Measurements from ENCODE around the gene L3MBTL4.
"Not testable (repeated sequence)": the region's sequence is repeated elsewhere in the genome, so short reads cannot be mapped to it uniquely, and the experiment has no call there.

The L3MBTL4 gene

DNA sequence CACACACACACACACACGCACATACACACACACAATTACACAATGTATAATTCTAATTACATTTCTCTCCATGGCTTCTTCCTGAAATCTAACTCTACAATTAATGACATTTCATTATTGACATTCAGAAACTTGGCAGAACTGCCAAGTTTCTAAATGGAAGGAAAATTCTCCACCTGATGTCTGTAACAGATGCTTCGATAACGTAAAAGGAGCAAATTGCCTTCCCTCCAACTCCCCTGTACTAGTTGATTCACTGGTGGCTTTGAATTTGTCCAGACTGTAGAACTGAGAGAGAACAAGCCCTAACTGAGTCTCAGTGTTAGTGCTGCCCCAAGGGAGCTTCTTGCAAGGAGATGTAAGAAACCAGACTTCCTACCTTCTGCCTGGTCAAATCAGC lies 264.3 kb downstream of the L3MBTL4 start:
- no peak for FAIRE-seq
- no peak for TF ChIP-seq POLR2A (IDR thresholded peaks at IDR 0.05; ENCODE audit: low read depth, low read length)
- TF ChIP-seq TAF1 (IDR thresholded peaks at IDR 0.05; ENCODE audit: borderline replicate concordance, low read depth, low read length) = no peak
- TF ChIP-seq POLR2AphosphoS5 (IDR thresholded peaks at IDR 0.05; ENCODE audit: low read depth, low read length) = no peak
- DNase-seq (ENCODE audit: insufficient read length) = no peak

DNA sequence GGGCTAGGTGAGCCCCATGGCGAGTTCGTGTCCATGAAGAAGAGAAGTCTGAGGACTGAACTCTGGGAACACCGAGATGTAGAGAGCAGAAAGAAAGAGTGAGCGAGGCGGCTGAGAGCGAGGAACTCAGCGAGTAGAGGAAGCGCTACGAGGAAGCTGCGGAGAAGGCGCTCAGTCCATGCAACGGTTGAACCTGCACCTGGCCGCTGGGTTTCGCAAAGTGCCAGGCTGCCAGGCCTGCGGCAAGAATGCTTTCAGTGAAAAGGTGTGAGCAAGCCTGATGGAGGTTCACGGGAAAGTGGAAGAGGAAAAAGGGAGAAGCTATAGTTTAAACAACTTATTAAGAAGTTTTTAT lies 268.4 kb downstream of the L3MBTL4 start:
- TF ChIP-seq POLR2A (IDR thresholded peaks at IDR 0.05; ENCODE audit: low read depth, low read length) = no peak
- TF ChIP-seq TAF1 (IDR thresholded peaks at IDR 0.05; ENCODE audit: borderline replicate concordance, low read depth, low read length) = no peak
- no peak for TF ChIP-seq POLR2AphosphoS5 (IDR thresholded peaks at IDR 0.05; ENCODE audit: low read depth, low read length)
- DNase-seq (ENCODE audit: insufficient read length) = no peak
- no peak for FAIRE-seq

DNA sequence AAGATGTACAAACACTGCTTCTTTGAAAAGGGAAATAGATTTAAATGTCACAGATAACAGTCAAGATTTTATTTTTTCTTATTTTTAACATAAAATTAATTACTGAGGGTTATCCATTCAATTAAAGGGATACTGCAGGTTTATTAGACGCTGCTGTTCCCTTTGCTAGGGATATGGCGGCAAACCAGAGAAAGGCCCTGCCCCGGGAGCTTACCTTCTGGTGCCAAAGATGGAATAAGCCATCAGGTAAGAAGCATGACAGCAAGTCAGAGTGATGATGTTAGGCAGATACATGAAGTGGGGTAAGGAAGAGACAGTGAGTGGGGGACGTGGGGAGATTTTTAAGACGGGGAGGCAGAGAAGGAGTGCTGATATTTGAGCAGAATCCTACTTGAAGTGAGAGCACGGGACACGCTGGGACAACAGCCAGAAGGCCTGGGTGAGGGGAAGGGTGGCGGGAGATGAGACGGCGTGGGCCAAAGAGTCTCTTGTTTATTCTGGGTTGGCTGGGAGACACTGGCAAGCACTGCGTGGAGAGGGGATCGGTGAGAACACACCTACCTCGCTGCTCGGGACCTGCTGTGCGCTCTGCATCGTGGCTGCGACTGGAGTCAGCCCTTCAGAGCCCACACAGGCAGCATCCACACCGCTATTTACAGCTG lies 268.9 kb downstream of the L3MBTL4 start:
- FAIRE-seq (no peak), DNase-seq (ENCODE audit: insufficient read length) (no peak)
- TF ChIP-seq TAF1 (IDR thresholded peaks at IDR 0.05; ENCODE audit: borderline replicate concordance, low read depth, low read length) = no peak

DNA sequence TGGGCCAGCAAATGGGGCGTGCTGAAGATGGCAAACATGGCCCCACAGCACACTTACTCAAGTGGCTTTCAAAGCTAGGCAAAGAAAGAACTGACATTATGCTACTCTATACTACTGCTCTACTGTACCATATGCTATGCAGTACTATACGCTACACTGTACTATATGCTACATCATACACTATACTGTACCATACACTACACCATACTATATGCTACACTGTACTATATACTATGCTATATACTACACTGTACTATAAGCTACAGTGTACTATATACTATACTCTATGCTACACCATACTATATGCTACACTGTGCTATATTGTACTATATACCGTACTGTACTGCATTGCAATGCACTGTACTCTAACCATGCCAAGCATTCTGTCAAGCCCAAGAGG lies 275.7 kb downstream of the L3MBTL4 start:
- no peak for DNase-seq (ENCODE audit: insufficient read length)
- TF ChIP-seq POLR2A (IDR thresholded peaks at IDR 0.05; ENCODE audit: low read depth, low read length) = no peak
- no peak for FAIRE-seq

DNA sequence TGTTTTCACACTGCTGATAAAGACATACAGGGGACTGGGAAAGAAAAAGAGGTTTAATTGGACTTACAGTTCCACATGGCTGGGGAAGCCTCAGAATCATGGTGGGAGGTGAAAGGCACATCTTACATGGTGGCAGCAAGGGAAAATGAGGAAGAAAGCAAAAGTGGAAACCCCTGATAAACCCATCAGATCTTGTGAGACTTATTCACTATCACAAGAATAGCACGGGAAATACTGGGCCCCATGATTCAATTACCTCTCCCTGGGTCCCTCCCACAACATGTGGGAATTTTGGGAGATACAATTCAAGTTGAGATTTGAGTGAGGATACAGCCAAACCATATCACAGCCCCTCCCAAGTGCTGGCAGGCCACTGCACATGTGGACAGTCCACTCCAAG lies 278.8 kb downstream of the L3MBTL4 start:
- DNase-seq (ENCODE audit: insufficient read length); FAIRE-seq: not testable (repeated sequence)

DNA sequence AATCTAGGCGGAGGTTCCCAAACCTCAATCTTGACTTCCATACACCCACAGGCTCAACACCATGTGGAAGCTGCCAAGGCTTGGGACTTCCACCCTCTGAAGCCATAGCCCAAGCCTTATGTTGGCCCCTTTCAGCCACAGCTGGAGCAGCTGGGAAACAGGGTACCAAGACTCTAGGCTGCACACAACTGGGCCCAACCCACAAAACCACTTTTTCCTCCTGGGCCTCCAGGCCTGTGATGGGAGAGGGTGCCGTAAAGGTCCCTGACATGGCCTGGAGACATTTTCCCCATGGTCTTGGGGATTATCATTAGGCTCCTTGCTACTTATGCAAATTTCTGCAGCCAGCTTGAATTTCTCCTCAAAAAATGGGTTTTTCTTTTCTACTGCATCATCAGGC lies 279.7 kb downstream of the L3MBTL4 start:
- FAIRE-seq = not testable (repeated sequence)

DNA sequence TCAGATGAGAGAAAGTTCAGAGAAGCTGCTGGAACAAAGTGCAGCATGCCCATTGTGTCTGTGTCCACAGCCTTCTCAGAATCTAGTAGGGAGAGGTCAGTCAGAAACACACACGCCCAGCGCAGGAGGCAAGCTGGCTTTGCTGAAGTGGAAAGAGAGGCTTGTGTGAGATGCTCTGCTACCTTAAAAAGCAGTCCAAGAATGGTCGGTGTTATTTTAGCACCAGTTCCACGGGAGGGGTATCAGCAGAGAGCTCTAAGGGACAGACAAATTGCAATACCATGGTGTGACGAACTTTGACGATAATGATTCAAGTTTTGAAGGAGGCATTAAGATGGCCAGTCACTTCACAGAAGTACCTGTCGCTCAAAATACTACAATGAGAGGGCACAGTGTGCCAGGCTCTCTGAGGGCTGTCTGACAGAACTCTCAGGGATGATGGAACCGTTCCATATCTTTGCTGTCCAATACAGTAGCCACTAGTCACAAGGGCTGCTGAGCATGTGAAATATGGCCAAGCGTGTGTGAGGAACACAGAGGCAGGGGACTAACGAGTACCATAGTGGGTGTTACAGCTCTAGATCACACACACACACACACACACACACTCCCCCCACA lies 281.9 kb downstream of the L3MBTL4 start:
- no peak for FAIRE-seq
- TF ChIP-seq POLR2A (IDR thresholded peaks at IDR 0.05; ENCODE audit: low read depth, low read length) = no peak
- TF ChIP-seq TAF1 (IDR thresholded peaks at IDR 0.05; ENCODE audit: borderline replicate concordance, low read depth, low read length) = no peak
- TF ChIP-seq POLR2AphosphoS5 (IDR thresholded peaks at IDR 0.05; ENCODE audit: low read depth, low read length) = no peak
- no peak for DNase-seq (ENCODE audit: insufficient read length)

More for the DNA sequence above, 279.7 kb downstream of the L3MBTL4 start:
- not testable (repeated sequence) for DNase-seq (ENCODE audit: insufficient read length)

DNA sequence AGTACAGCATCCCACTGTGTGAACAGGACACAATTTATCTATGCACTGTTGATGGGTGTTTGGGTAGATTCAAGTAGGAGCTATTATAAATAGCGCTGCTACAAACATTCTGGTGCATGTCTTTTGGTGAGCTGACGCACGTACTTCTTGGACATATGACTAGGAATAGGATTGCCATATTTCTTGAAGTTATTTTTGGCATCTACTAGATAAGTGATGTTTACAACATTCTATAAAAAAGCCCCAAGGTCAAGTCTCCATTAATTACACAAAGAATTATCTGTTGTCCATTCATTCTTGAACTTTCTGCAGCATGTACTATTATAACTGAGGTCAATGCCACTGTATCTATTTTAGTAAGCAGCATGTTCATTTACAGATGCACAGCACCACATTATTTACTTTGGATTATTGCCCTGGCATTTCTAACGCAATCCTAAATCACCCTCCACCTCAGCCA lies 293.9 kb downstream of the L3MBTL4 start:
- TF ChIP-seq TAF1 (IDR thresholded peaks at IDR 0.05; ENCODE audit: borderline replicate concordance, low read depth, low read length) = no peak
- TF ChIP-seq POLR2A (IDR thresholded peaks at IDR 0.05; ENCODE audit: low read depth, low read length) = no peak
- TF ChIP-seq POLR2AphosphoS5 (IDR thresholded peaks at IDR 0.05; ENCODE audit: low read depth, low read length) = no peak
- DNase-seq (ENCODE audit: insufficient read length) = no peak
- no peak for FAIRE-seq

DNA sequence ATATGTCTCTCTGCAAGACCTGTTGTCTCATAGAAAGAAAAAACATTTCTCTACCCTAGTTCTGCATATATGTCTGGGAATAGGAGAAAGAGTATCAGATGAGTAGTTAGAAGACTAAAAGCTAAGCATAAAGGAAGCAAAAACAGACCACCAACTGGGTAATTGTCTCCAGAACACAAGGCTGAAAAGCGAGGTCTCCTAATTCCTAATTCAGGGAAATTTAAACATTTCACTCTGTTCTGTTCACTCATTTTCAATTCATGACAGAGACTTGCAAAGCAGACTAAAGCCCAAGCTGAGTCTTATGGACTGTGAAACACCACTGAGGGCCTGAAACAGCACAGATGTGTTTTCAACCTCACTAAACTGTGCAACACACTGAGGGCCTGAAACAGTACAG lies 294.9 kb downstream of the L3MBTL4 start:
- DNase-seq (ENCODE audit: insufficient read length) (no peak), FAIRE-seq (no peak)
- TF ChIP-seq TAF1 (IDR thresholded peaks at IDR 0.05; ENCODE audit: borderline replicate concordance, low read depth, low read length) (no peak), POLR2A (IDR thresholded peaks at IDR 0.05; ENCODE audit: low read depth, low read length) (no peak), POLR2AphosphoS5 (IDR thresholded peaks at IDR 0.05; ENCODE audit: low read depth, low read length) (no peak)

DNA sequence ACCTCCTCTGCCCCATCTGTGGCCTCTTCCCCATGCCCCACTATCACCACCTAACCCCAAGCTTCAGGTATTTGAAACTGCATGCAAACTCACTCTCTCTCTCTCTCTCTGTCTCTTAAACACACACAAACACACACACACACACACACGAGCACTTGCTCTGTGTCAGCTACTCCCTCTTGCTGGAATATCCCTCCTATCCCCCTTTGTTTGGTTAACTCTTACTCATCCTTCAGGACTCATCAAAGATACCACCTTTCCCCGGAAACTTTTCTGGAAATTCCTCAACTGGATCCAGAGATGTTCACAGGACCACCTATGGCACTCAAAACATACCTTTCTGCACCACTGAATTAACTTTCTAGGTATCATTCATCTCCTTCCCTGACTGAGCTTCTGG lies 296.6 kb downstream of the L3MBTL4 start:
- FAIRE-seq (no peak), DNase-seq (ENCODE audit: insufficient read length) (no peak)
- no peak for TF ChIP-seq POLR2AphosphoS5 (IDR thresholded peaks at IDR 0.05; ENCODE audit: low read depth, low read length)
- no peak for TF ChIP-seq TAF1 (IDR thresholded peaks at IDR 0.05; ENCODE audit: borderline replicate concordance, low read depth, low read length)
- no peak for TF ChIP-seq POLR2A (IDR thresholded peaks at IDR 0.05; ENCODE audit: low read depth, low read length)

DNA sequence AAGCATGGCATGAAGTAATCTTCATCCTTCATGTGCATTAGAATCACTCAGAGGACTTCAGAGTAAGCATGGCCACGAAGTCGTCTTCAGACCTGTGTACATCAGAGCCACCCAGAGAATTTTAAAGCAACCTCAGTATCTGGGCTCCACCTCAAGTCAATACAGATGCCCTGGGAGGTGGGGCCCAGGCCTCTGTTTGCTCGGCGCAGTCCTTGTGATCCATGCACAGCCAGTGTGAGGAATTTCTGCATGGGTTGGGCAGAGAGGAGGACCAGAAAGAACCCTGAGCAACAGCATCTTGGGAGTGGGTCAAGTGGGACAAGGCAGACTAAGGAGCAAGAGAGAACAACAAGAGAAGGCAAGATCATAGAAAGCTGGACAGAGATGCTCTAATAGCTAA lies 299.0 kb downstream of the L3MBTL4 start:
- FAIRE-seq = no peak
- no peak for DNase-seq (ENCODE audit: insufficient read length)
- TF ChIP-seq POLR2AphosphoS5 (IDR thresholded peaks at IDR 0.05; ENCODE audit: low read depth, low read length) (no peak), POLR2A (IDR thresholded peaks at IDR 0.05; ENCODE audit: low read depth, low read length) (no peak), TAF1 (IDR thresholded peaks at IDR 0.05; ENCODE audit: borderline replicate concordance, low read depth, low read length) (no peak)

DNA sequence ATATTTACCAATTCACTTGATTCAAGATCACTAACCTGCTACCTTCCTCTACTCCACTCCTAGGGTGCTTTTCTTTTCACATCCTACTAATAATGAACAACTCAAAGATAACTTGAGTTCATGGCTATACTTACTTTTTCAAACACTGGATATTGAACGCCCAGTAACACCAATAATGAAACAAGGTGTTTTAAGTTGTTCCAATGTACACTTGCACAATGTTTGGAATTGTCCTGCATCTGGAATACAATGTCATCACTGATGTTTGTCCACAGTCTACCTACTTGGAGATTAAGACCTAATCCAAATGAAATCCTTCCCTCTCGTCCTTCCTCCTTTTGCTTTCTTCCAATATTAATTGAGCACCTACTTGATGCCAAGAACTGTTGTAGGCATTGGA lies 301.1 kb downstream of the L3MBTL4 start:
- DNase-seq (ENCODE audit: insufficient read length) (no peak), FAIRE-seq (no peak)
- TF ChIP-seq POLR2A (IDR thresholded peaks at IDR 0.05; ENCODE audit: low read depth, low read length) (no peak), POLR2AphosphoS5 (IDR thresholded peaks at IDR 0.05; ENCODE audit: low read depth, low read length) (no peak), TAF1 (IDR thresholded peaks at IDR 0.05; ENCODE audit: borderline replicate concordance, low read depth, low read length) (no peak)

DNA sequence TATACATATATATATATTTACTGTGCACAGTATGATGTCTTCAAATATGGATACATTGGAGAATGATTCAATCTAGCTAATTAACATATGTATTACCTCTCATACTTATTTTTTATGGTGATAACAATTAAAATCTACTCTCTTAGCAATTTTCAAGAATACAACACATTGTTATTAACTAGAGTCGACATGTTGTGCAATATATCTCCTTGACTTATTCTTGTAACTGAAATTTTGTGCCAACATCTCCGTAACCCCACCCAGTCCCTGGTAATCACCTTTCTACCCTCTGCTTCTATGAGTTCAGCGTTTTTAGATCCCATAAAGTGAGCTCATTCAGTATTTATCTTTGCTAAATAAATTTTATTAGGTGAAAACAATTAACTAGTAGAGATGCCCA lies 303.0 kb downstream of the L3MBTL4 start:
- DNase-seq (ENCODE audit: insufficient read length) (no peak), FAIRE-seq (no peak)
- no peak for TF ChIP-seq POLR2AphosphoS5 (IDR thresholded peaks at IDR 0.05; ENCODE audit: low read depth, low read length)
- TF ChIP-seq POLR2A (IDR thresholded peaks at IDR 0.05; ENCODE audit: low read depth, low read length) = no peak
- TF ChIP-seq TAF1 (IDR thresholded peaks at IDR 0.05; ENCODE audit: borderline replicate concordance, low read depth, low read length) = no peak

All from GM12892 (cell line).